NB4 (cell line): ENCODE data around the gene PCSK5.

ENCODE experiments used
- TF ChIP-seq, protein P1 (sequence below): IDR thresholded peaks from one replicate; pipeline ENCODE4 v1.5.1; 2012; ENCODE audit warnings: low read depth, low read length
- TF ChIP-seq, protein P2 (sequence below): IDR thresholded peaks from 2 replicates; pipeline ENCODE4 v1.6.1; 2011; ENCODE audit warnings: low read depth, low read length

DNA sequence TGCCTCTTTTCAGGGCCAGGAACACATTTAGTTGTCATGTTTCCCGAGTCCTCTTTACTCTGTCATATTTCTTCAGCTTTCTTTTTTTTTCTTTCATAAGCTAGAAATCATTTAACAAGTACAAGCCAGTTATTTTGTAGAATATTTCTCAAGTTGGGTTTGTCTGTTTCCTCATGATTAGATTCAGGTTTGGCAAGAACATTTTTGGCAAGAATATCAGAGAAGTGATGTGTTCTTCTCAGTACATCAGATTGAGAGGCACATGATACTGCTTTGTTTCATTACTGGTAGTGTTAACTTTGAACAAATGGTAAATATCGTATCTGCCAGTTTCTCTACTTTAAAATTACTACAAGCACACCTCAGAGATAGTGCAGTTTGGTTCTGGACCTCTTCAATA lies 45.1 kb downstream of the PCSK5 start:
- TF ChIP-seq, protein P1, sequence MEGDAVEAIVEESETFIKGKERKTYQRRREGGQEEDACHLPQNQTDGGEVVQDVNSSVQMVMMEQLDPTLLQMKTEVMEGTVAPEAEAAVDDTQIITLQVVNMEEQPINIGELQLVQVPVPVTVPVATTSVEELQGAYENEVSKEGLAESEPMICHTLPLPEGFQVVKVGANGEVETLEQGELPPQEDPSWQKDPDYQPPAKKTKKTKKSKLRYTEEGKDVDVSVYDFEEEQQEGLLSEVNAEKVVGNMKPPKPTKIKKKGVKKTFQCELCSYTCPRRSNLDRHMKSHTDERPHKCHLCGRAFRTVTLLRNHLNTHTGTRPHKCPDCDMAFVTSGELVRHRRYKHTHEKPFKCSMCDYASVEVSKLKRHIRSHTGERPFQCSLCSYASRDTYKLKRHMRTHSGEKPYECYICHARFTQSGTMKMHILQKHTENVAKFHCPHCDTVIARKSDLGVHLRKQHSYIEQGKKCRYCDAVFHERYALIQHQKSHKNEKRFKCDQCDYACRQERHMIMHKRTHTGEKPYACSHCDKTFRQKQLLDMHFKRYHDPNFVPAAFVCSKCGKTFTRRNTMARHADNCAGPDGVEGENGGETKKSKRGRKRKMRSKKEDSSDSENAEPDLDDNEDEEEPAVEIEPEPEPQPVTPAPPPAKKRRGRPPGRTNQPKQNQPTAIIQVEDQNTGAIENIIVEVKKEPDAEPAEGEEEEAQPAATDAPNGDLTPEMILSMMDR, result no peak
- TF ChIP-seq, protein P2, sequence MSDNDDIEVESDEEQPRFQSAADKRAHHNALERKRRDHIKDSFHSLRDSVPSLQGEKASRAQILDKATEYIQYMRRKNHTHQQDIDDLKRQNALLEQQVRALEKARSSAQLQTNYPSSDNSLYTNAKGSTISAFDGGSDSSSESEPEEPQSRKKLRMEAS, result no peak
